SK-N-SH (cell line): ENCODE data around the gene TFAP2D.

Source experiments
- ELF1 ChIP-seq: IDR thresholded peaks from 2 replicates; pipeline ENCODE4 v1.4.0; 2012
- EP300 ChIP-seq, 2 experiments: IDR thresholded peaks; 2 replicates each; pipeline versions ENCODE4 v1.4.0 to v1.6.1; 2012; ENCODE audit warnings: borderline replicate concordance in 1 of 2, low read depth in 1 of 2, low read length in 1 of 2
- FOXJ3 ChIP-seq: sonication (generic); formaldehyde crosslinking; IDR thresholded peaks from 2 replicates; pipeline ENCODE4 v1.5.1; 2020; ENCODE audit warnings: mild to moderate bottlenecking, missing genetic modification reagents
- FOXM1 ChIP-seq: IDR thresholded peaks from 2 replicates; pipeline ENCODE4 v1.4.0; 2012; ENCODE audit warnings: low read depth, mild to moderate bottlenecking
- GABPA ChIP-seq: IDR thresholded peaks from 2 replicates; pipeline ENCODE4 v1.4.0; 2012; ENCODE audit warnings: low read depth, mild to moderate bottlenecking
- JUND ChIP-seq: IDR thresholded peaks from 2 replicates; pipeline ENCODE4 v1.4.0; 2012
- POLR2AphosphoS5 ChIP-seq: IDR thresholded peaks from 2 replicates; pipeline ENCODE4 v1.6.1; 2012; ENCODE audit warnings: low read depth, low read length
- SMC3 ChIP-seq: IDR thresholded peaks from 2 replicates; pipeline ENCODE4 v1.6.1; 2012; ENCODE audit warnings: low read depth, low read length, improper control_type of control experiment
- YY1 ChIP-seq: IDR thresholded peaks from 2 replicates; pipeline ENCODE4 v1.4.0; 2012; ENCODE audit warnings: low read depth, mild to moderate bottlenecking
- TF ChIP-seq, protein P1 (sequence below): fragments of 200-600 bp; sonication (generic); IDR thresholded peaks from 2 replicates; pipeline ENCODE4 v1.6.1; 2017; ENCODE audit warnings: antibody characterized with exemption, mild to moderate bottlenecking, moderate library complexity
- TF ChIP-seq, protein P2 (sequence below): fragments of 150-350 bp; IDR thresholded peaks from 2 replicates; pipeline ENCODE4 v1.6.1; 2017; ENCODE audit warnings: antibody characterized with exemption, low read length, low read depth, borderline replicate concordance

DNA sequence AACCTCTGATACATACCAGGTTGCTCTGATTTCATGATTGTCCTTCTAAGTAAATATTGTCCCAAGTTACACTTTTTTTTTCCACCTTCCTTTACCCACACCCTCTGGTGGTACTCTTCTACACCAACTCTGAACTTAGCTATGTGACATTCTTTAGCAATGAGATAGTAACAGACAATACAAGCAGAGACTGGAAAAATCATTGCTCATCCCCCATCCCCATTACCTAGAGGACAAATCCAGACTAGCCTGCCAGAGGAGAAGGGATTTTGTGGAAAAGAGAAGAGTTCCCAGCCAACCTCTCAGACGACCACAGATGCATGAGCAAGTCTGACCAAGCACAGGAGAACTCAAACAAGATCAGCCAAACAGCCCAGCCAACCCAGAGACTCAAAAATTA is 72.6 kb downstream of the TFAP2D start:
- no peak for TF ChIP-seq YY1
- TF ChIP-seq, protein P1, sequence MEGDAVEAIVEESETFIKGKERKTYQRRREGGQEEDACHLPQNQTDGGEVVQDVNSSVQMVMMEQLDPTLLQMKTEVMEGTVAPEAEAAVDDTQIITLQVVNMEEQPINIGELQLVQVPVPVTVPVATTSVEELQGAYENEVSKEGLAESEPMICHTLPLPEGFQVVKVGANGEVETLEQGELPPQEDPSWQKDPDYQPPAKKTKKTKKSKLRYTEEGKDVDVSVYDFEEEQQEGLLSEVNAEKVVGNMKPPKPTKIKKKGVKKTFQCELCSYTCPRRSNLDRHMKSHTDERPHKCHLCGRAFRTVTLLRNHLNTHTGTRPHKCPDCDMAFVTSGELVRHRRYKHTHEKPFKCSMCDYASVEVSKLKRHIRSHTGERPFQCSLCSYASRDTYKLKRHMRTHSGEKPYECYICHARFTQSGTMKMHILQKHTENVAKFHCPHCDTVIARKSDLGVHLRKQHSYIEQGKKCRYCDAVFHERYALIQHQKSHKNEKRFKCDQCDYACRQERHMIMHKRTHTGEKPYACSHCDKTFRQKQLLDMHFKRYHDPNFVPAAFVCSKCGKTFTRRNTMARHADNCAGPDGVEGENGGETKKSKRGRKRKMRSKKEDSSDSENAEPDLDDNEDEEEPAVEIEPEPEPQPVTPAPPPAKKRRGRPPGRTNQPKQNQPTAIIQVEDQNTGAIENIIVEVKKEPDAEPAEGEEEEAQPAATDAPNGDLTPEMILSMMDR = no peak
- TF ChIP-seq, protein P2, sequence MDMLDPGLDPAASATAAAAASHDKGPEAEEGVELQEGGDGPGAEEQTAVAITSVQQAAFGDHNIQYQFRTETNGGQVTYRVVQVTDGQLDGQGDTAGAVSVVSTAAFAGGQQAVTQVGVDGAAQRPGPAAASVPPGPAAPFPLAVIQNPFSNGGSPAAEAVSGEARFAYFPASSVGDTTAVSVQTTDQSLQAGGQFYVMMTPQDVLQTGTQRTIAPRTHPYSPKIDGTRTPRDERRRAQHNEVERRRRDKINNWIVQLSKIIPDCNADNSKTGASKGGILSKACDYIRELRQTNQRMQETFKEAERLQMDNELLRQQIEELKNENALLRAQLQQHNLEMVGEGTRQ = no peak
- TF ChIP-seq POLR2AphosphoS5 = no peak
- TF ChIP-seq ELF1 = no peak
- TF ChIP-seq EP300 (IDR thresholded peaks at IDR 0.05; ENCODE audit: borderline replicate concordance in 1 of 2, low read depth in 1 of 2, low read length in 1 of 2) = no peak
- TF ChIP-seq FOXJ3 (CRISPR knock-in tag) = no peak
- TF ChIP-seq SMC3 = no peak
- TF ChIP-seq JUND = no peak
- TF ChIP-seq FOXM1 = no peak
- no peak for TF ChIP-seq GABPA
